Neural cell (in vitro differentiated cells): Measurements from ENCODE around the gene DYNC2H1. TPM values are rescaled to one million over a fixed set of nuclear protein-coding genes. Genes with fewer than 3 reads are reported as not detected.

Experiments used
- H2AFZ ChIP-seq: fragments of 200-600, 300-800 bp; sonication (generic), shearing (Covaris generic); 2 replicates; pipeline ENCODE4 v1.6.0; 2014; ENCODE audit warnings: low read depth, mild to moderate bottlenecking, antibody characterized with exemption, low read length, moderate library complexity
- H3F3A ChIP-seq: fragments of 200-600 bp; shearing (Covaris generic); 2 replicates; pipeline ENCODE4 v1.6.1; 2016; ENCODE audit warnings: mild to moderate bottlenecking, moderate library complexity, mixed read lengths, antibody characterized with exemption, low read length; ENCODE audit not compliant: insufficient read depth, poor library complexity, severe bottlenecking
- H3K27ac ChIP-seq: fragments of 200-600, 300-800 bp; sonication (generic), shearing (Covaris generic); 2 replicates; pipeline ENCODE4 v1.5.1; 2014; ENCODE audit warnings: mild to moderate bottlenecking, low read length, moderate library complexity
- H3K27me3 ChIP-seq: fragments of 300-800, 200-600 bp; sonication (generic), shearing (Covaris generic); 2 replicates; pipeline ENCODE4 v1.6.0; 2014; ENCODE audit warnings: mild to moderate bottlenecking, low read depth, low read length, moderate library complexity; ENCODE audit not compliant: insufficient read depth
- H3K36me3 ChIP-seq: fragments of 300-800, 200-600 bp; sonication (generic), shearing (Covaris generic); 2 replicates; pipeline ENCODE4 v1.5.1; 2014; ENCODE audit warnings: mild to moderate bottlenecking, antibody characterized with exemption, low read length, moderate library complexity; ENCODE audit not compliant: insufficient read depth
- H3K4me2 ChIP-seq: fragments of 300-800, 200-600 bp; sonication (generic), shearing (Covaris generic); 2 replicates; pipeline ENCODE4 v1.6.0; 2014; ENCODE audit warnings: mild to moderate bottlenecking, low read length
- H3K4me3 ChIP-seq: fragments of 300-800, 200-600 bp; sonication (generic), shearing (Covaris generic); 2 replicates; pipeline ENCODE4 v1.5.1; 2014; ENCODE audit warnings: mild to moderate bottlenecking, low read length, moderate library complexity
- H3K79me2 ChIP-seq: fragments of 200-600 bp; shearing (Covaris generic); replicated peaks from 2 replicates; pipeline ENCODE4 v1.6.0; 2014; ENCODE audit warnings: mild to moderate bottlenecking, low read length, moderate library complexity; ENCODE audit not compliant: insufficient read depth
- H3K9ac ChIP-seq: fragments of 300-800, 200-600 bp; sonication (generic), shearing (Covaris generic); 2 replicates; pipeline ENCODE4 v1.6.1; 2016; ENCODE audit warnings: mild to moderate bottlenecking, low read length, mixed read lengths
- H3K9me2 ChIP-seq: fragments of 200-600 bp; shearing (Covaris generic); 2 replicates; pipeline ENCODE4 v1.6.1; 2016; ENCODE audit warnings: mild to moderate bottlenecking, low read length, mixed read lengths; ENCODE audit not compliant: insufficient read depth
- H3K9me3 ChIP-seq: fragments of 200-600, 300-800 bp; sonication (generic), shearing (Covaris generic); 2 replicates; pipeline ENCODE4 v1.6.1; 2016; ENCODE audit warnings: mild to moderate bottlenecking, mixed run types, low read length, moderate library complexity, mixed read lengths
- H4K20me1 ChIP-seq: fragments of 200-600 bp; shearing (Covaris generic); 2 replicates; pipeline ENCODE4 v1.6.1; 2016; ENCODE audit warnings: mild to moderate bottlenecking, mixed run types; ENCODE audit not compliant: insufficient read depth
- CTCF ChIP-seq: fragments of 450-650 bp; IDR thresholded peaks from 2 replicates; pipeline ENCODE4 v1.5.1; 2014; ENCODE audit warnings: antibody characterized with exemption, mild to moderate bottlenecking, moderate library complexity; ENCODE audit not compliant: poor library complexity, severe bottlenecking
- EP300 ChIP-seq: fragments of 450-650 bp; conservative IDR thresholded peaks from 2 replicates; pipeline ENCODE4 v1.6.1; 2014; ENCODE audit warnings: antibody characterized with exemption, mild to moderate bottlenecking, moderate library complexity; ENCODE audit not compliant: poor library complexity, severe bottlenecking
- EZH2 ChIP-seq: fragments of 200-600, 300-800 bp; shearing (Covaris generic), sonication (generic); IDR thresholded peaks from 2 replicates; pipeline ENCODE4 v1.6.1; 2014; ENCODE audit warnings: antibody characterized with exemption, low read length, borderline replicate concordance, mild to moderate bottlenecking; ENCODE audit not compliant: insufficient read depth, poor library complexity, severe bottlenecking
- MXI1 ChIP-seq: fragments of 450-650 bp; conservative IDR thresholded peaks from 2 replicates; pipeline ENCODE4 v1.6.1; 2014; ENCODE audit warnings: antibody characterized with exemption, mild to moderate bottlenecking; ENCODE audit not compliant: poor library complexity, severe bottlenecking
- POLR2AphosphoS5 ChIP-seq: IDR thresholded peaks from 2 replicates; pipeline ENCODE4 v1.6.1; 2012
- RAD21 ChIP-seq: fragments of 450-650 bp; conservative IDR thresholded peaks from 2 replicates; pipeline ENCODE4 v1.6.1; 2014; ENCODE audit warnings: antibody characterized with exemption, mild to moderate bottlenecking, moderate library complexity
- REST ChIP-seq: IDR thresholded peaks from 2 replicates; pipeline ENCODE4 v1.6.1; 2012; ENCODE audit warnings: borderline replicate concordance
- SMC3 ChIP-seq: fragments of 450-650 bp; conservative IDR thresholded peaks from 2 replicates; pipeline ENCODE4 v1.6.1; 2014; ENCODE audit warnings: antibody characterized with exemption, mild to moderate bottlenecking, moderate library complexity; ENCODE audit not compliant: poor library complexity
- TAF1 ChIP-seq: IDR thresholded peaks from 2 replicates; pipeline ENCODE4 v1.6.1; 2012; ENCODE audit warnings: low read depth
- polyA plus RNA-seq: library from polyadenylated mRNA; depleted of rRNA; stranded (reverse); fragments of >200 nt; gene quantifications from 2 replicates; pipeline ENCODE4 v1.2.3, GENCODE V29; 2014

DYNC2H1 gene
- polyA plus RNA-seq, 1 donor from 2014 or later, result 14.1 TPM

GRCh38 chr11:103257360-103257759 lies 148.1 kb downstream of the DYNC2H1 start:
- no peaks in the 10 kb centered on the region for H3K9me2 ChIP-seq
- H3K4me3 ChIP-seq, result no peak overlapping the region
- H3K79me2 ChIP-seq, result no peaks in the 10 kb centered on the region
- no peak overlapping the region for H2AFZ ChIP-seq
- H3K9ac ChIP-seq, result no peak overlapping the region
- peak; percentile 70 for TF ChIP-seq SMC3
- no peak for TF ChIP-seq EZH2
- peak; percentile 79 for TF ChIP-seq RAD21
- TF ChIP-seq CTCF, result peak; percentile 79
- TF ChIP-seq EP300, result no peak
- H3F3A ChIP-seq, result no peaks in the 10 kb centered on the region
- no peaks in the 10 kb centered on the region for H4K20me1 ChIP-seq
- H3K9me3 ChIP-seq, result no peaks in the 10 kb centered on the region
- H3K4me2 ChIP-seq, result no peak overlapping the region
- peaks cover 5% of the 10 kb centered on the region for H3K36me3 ChIP-seq
- no peak overlapping the region for H3K27ac ChIP-seq
- H3K27me3 ChIP-seq, result no peaks in the 10 kb centered on the region

GRCh38 chr11:103266167-103266831 lies 157.1 kb downstream of the DYNC2H1 start:
- TF ChIP-seq EP300 (no peak), MXI1 (no peak), CTCF (no peak), SMC3 (no peak), TAF1 (no peak), EZH2 (no peak), POLR2AphosphoS5 (no peak), REST (no peak), RAD21 (no peak)
- Histone ChIP-seq H3K4me3 (no peak overlapping the region), H3F3A (no peaks in the 10 kb centered on the region), H3K4me2 (no peak overlapping the region), H3K27me3 (no peaks in the 10 kb centered on the region), H4K20me1 (no peaks in the 10 kb centered on the region), H3K9ac (no peak overlapping the region), H3K9me3 (no peaks in the 10 kb centered on the region), H3K9me2 (no peaks in the 10 kb centered on the region), H3K27ac (no peak overlapping the region), H2AFZ (no peak overlapping the region), H3K36me3 (no peaks in the 10 kb centered on the region), H3K79me2 (no peaks in the 10 kb centered on the region)
